GM10266 (cell line): ENCODE measurements around the gene ESYT2.

ENCODE experiments used
- DNase-seq: peaks from one replicate; pipeline ENCODE4 v3.0.0; 2012; ENCODE audit errors: extremely low spot score
- CTCF ChIP-seq: IDR thresholded peaks from 2 replicates; pipeline ENCODE4 v1.5.1; 2012; ENCODE audit warnings: mild to moderate bottlenecking, low read depth; ENCODE audit not compliant: control insufficient read depth, insufficient read depth; ENCODE audit errors: missing control alignments

ESYT2 gene

GRCh38 chr7:158753900-158754299 lies 75.4 kb downstream of the ESYT2 start:
- no peak for TF ChIP-seq CTCF
- no peak for DNase-seq

DNA sequence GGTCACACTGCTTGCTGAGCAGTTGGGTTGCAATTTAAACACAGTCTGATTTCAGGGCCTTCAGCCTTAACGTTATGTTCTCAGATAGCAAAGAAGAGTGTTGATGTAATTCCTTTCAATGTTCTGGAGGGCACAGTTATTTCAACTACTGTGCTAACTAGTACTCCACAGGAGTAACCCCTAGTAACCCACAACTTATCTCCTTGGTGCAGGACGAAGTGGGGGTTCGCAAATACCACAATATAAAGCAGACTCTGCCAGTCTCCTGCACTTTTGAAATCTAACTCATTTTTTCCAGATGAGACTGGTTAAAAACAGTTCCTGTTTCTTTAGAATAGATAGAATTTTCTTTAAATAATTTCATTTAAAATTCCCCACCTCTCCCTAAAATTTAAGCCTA lies 77.6 kb downstream of the ESYT2 start:
- no peak for TF ChIP-seq CTCF
- DNase-seq, result no peak

DNA sequence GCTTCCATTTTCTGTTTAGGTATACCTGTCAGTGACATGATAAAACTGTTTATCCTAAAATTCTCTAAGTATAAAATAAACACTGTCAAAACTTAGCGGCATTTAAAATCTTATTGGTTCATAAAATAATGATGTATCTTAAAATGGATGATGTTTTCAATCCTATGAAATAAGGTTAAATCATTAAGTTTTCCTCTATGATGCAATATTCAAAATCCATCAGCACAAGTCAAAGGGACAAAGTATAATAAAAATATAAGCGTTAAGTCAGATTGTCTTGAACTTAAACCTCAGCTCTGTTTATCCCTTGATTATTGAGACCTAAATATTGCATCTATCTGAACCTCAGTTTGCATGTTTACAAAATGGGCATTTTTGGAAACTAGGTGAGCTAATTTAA lies 78.1 kb downstream of the ESYT2 start:
- DNase-seq, result no peak
- no peak for TF ChIP-seq CTCF

DNA sequence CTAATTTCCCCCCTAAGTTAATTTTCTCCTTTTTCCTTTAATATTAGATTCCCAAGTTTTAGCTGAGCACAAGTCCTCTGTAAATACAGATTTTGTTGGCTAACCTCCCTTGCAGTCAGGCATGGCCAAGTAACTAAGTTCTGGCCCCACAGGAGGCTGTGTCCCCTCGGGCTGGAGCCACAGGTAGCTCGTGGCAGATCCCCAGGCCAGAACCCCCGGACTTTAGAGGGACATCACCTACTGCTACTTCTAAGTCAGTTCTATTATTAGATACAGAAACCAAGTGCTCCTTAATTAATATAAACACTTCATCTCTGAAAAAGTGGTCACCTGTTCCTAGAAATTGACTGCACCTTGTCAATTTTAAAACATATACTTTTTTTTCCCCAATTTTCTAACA lies 78.6 kb downstream of the ESYT2 start:
- no peak for TF ChIP-seq CTCF
- DNase-seq, result no peak

- TF ChIP-seq CTCF, result no peak
- no peak for DNase-seq
These were observed 79.9 kb downstream of the ESYT2 start for GRCh38 chr7:158749396-158749795.

GRCh38 chr7:158748335-158748734 lies 81.0 kb downstream of the ESYT2 start:
- DNase-seq, result no peak
- no peak for TF ChIP-seq CTCF

GRCh38 chr7:158747408-158747807 lies 81.9 kb downstream of the ESYT2 start:
- DNase-seq, result no peak
- TF ChIP-seq CTCF, result no peak
